ENCODE results near the gene PROB1.
A peak's percentile ranks its signal among the peaks of the same experiment; 100 is the strongest.
"Not testable (repeated sequence)": the region's sequence is repeated elsewhere in the genome, so short reads cannot be mapped to it uniquely, and the experiment has no call there.

The PROB1 gene

GRCh38 chr5:139361835-139362429 lies 33.0 kb downstream of the PROB1 start:
- no peak for DNase-seq (ENCODE audit: low read depth)
- no peak overlapping the region for H3K4me3 ChIP-seq (ENCODE audit: low read depth, low read length)
- TF ChIP-seq CTCF (IDR thresholded peaks at IDR 0.05; ENCODE audit: insufficient read depth, low read depth, low read length, missing control alignments): no peak

- no peak for DNase-seq (ENCODE audit: low read depth)
- no peak overlapping the region for H3K4me3 ChIP-seq (ENCODE audit: low read depth, low read length)
- TF ChIP-seq CTCF (IDR thresholded peaks at IDR 0.05; ENCODE audit: insufficient read depth, low read depth, low read length, missing control alignments): no peak
These were observed 34.5 kb downstream of the PROB1 start for GRCh38 chr5:139360384-139360783.

- H3K4me3 ChIP-seq (ENCODE audit: low read depth, low read length): no peak overlapping the region
- TF ChIP-seq CTCF (IDR thresholded peaks at IDR 0.05; ENCODE audit: insufficient read depth, low read depth, low read length, missing control alignments): no peak
- DNase-seq (ENCODE audit: low read depth): no peak
These were observed 36.8 kb downstream of the PROB1 start for GRCh38 chr5:139358064-139358463.

- H3K4me3 ChIP-seq (ENCODE audit: low read depth, low read length); DNase-seq (ENCODE audit: low read depth): not testable (repeated sequence)
These were observed 39.0 kb downstream of the PROB1 start for GRCh38 chr5:139355900-139356299.

GRCh38 chr5:139354186-139354585 lies 40.7 kb downstream of the PROB1 start:
- no peak for TF ChIP-seq CTCF (IDR thresholded peaks at IDR 0.05; ENCODE audit: insufficient read depth, low read depth, low read length, missing control alignments)

GRCh38 chr5:139347863-139348262 lies 47.0 kb downstream of the PROB1 start:
- not testable (repeated sequence) for H3K4me3 ChIP-seq (ENCODE audit: low read depth, low read length); DNase-seq (ENCODE audit: low read depth)

More at GRCh38 chr5:139354186-139354585, 40.7 kb downstream of the PROB1 start:
- no peak for DNase-seq (ENCODE audit: low read depth)
- no peak overlapping the region for H3K4me3 ChIP-seq (ENCODE audit: low read depth, low read length)

GRCh38 chr5:139345442-139345841 lies 49.5 kb downstream of the PROB1 start:
- H3K4me3 ChIP-seq (ENCODE audit: low read depth, low read length); DNase-seq (ENCODE audit: low read depth): not testable (repeated sequence)

- no peak for TF ChIP-seq CTCF (IDR thresholded peaks at IDR 0.05; ENCODE audit: insufficient read depth, low read depth, low read length, missing control alignments)
- no peak overlapping the region for H3K4me3 ChIP-seq (ENCODE audit: low read depth, low read length)
- DNase-seq (ENCODE audit: low read depth): no peak
These were observed 50.7 kb downstream of the PROB1 start for GRCh38 chr5:139344177-139344576.

- DNase-seq (ENCODE audit: low read depth): no peak
- no peak for TF ChIP-seq CTCF (IDR thresholded peaks at IDR 0.05; ENCODE audit: insufficient read depth, low read depth, low read length, missing control alignments)
- peak overlapping the region; percentile 87 for H3K4me3 ChIP-seq (ENCODE audit: low read depth, low read length)
These were observed 51.4 kb downstream of the PROB1 start for GRCh38 chr5:139343476-139343875.

All from GM12865 (cell line).